GM19035 (cell line): ENCODE measurements around the gene CHCHD2.
"Not testable (repeated sequence)": the region's sequence is repeated elsewhere in the genome, so short reads cannot be mapped to it uniquely, and the experiment has no call there.

Experiments
- ATAC-seq: cut with Tn5 transposase; IDR thresholded peaks from one replicate; pipeline ENCODE4 v1.9.1; 2021; ENCODE audit not compliant: unreplicated experiment

The CHCHD2 gene

DNA sequence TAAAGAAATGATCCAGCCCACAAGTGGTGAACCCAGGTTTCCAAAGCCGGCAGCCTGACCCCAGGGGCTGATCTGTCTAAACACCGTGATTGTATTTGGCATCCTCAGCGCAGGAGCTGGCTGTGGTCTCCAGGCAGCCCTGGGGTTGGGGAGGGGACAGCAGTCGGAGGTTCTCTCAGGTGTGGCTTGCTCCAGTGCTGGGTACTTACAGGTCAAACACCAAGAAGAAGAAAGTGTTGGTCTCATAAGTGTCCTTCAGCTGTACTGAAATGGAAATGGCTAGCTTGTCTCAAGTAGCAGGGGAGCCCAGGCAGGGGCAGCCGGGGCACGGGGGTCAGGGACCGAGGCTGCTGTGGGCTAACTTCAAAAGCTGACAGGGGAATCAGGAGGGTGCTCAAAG lies 19.5 kb downstream of the CHCHD2 start:
- no peak for ATAC-seq

DNA sequence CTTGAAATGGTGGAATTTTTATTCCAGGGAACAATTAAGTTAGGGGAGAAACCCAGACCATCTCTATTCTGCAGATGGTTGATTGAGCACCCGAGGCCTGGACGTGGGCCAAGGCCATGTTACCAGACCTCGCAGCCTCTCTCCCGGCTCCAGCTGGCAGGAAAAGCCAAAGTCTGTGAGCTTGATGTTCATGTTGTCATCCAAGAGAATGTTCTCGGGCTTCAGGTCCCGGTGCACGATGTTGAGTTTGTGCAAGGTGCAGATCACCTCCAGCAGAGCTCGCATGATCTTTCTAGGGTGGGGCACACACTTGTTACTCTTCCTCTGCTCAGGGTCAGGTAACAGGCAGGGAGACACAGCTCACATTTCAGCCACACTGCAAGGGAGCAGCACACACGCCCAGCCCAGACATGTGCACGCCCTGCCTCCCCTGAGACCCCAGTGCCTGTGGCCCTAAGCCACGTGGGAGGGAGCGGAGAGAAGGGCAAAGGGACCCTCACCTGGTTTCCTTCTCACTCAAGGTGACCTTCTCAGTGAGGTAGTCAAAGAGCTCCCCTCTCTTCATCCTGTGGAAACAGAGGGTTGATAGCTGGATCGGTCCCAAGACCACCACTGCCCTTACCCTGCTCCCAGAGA lies 23.0 kb downstream of the CHCHD2 start:
- ATAC-seq: no peak

DNA sequence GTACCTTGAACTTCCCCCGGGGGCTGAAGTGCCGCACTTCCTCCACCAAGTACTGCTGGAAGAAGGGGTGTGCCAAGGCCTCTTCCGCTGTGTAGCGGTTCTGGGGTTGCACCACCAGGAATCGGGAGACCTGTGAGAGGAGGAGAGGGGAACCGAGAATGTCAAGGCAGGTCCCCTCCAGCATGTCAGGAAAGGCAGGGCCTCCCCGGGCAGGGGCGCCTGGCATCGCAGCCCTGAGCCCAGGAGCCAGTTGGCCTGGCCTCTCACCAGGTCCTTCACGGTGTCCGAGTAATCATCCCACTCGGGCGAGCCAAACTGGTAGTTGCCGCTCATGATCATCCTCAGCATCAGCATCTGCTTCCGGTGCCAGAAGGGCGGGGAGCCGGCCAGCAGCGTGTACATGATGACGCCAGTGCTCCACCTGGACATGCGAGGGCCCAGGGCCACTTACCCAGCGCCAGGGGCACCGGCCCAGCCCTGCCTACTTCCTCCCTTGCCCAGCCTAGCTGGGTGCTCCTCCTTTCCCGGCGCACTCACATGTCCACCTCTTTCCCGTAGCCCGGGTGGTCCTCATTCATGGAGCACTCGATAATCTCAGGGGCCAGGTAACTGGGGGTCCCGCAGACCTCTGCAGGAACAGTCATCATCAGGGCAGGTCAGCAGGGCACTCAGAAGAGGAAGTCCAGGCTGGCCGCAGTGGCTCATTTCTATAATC lies 24.5 kb downstream of the CHCHD2 start:
- ATAC-seq: no peak

DNA sequence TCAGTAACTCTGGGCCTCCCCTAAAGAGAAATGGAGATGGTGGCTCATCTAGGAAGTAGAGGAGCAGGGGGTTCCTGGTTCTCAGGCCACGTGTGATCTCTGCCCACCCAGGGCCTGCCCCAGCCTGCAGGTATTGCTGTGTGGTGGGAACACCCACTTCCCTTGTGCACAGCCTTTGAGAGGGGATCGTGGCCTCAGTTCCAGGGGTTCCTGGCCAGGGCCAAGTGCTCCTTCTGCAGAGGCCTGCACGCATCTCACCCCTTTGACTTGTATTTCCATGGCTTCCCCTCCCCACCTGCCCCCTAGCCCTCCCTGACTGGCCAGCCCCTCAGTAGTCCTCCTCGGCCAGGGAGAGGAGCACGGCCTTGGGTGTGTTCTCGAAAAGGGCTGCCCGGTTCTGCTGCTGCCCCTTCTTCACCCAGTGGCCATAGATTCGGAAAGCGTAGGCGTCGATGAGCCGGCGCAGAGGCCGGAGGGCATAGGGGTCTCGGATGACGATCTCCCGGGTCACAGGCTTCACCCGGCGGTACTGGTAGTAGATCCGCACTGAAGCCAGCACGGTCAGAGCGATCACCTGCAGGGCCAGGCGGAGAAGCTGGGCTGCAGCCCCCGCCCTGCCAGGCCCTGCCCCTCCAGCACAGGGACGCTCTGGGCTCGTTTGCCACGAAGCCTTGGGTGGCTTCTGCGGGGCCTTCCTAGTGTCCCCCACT lies 25.4 kb downstream of the CHCHD2 start:
- ATAC-seq: not testable (repeated sequence)

DNA sequence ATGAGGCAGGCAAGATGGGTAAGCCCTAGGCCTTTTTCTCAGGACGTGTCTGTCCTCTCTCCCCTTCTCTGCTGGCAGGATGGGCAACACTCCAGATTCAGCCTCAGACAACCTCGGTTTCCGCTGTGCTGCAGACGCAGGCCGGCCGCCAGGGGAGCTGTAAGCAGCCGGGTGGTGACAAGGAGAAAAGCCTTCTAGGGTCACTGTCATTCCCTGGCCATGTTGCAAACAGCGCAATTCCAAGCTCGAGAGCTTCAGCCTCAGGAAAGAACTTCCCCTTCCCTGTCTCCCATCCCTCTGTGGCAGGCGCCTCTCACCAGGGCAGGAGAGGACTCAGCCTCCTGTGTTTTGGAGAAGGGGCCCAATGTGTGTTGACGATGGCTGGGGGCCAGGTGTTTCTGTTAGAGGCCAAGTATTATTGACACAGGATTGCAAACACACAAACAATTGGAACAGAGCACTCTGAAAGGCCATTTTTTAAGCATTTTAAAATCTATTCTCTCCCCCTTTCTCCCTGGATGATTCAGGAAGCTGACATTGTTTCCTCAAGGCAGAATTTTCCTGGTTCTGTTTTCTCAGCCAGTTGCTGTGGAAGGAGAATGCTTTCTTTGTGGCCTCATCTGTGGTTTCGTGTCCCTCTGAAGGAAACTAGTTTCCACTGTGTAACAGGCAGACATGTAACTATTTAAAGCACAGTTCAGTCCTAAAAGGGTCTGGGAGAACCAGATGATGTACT lies 26.7 kb downstream of the CHCHD2 start:
- no peak for ATAC-seq

DNA sequence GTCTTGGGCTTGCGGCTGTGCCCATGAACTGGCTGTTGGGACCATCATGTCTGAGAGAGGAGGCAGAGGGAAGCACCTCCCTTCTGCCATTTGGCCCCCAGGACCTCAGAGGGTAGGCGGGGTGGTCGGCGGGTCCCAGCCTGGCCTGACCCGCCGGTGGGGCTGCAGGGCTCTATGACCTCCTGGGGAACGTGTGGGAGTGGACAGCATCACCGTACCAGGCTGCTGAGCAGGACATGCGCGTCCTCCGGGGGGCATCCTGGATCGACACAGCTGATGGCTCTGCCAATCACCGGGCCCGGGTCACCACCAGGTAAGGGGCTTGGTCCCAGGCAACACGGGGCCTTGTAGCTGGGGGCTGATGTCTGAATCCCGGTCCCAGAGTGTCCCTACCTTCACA lies 28.1 kb downstream of the CHCHD2 start:
- ATAC-seq: no peak

DNA sequence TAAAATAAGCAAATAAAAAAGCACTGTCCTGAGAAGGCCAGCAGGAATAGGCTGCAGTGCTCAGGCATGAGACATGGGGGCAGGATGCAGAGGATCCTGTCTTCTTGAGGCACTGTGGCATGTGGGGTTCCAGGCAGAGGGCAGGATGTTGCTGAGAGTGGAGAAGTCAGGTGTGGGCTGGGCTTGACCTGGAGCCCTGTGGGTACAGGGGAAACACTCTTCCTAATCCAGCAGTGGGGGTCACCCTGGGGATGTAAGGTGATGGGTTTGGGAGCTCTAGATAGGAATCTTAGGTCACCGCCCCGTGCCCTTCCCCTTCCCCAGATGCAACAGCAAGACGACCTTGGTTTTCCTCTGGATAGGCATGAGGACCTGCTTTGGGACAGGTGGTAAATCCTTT lies 28.6 kb downstream of the CHCHD2 start:
- no peak for ATAC-seq

DNA sequence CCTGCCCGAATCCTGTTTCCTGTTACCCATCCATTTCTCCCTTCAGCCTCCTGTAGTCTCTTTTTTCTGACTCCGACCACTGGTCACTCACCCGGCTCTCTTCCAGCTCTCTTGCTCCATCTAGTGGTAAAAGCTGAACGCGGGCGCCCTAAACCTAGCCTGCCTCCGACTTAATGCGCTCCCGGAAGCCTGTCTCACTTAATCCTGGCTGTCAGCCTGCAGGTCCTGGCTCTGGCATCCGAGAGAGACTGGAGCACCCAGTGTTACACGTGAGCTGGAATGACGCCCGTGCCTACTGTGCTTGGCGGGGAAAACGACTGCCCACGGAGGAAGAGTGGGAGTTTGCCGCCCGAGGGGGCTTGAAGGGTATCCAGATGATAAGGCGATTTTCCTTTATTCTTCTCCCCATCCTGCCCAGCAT lies 31.9 kb downstream of the CHCHD2 start:
- peak; percentile 86 for ATAC-seq

DNA sequence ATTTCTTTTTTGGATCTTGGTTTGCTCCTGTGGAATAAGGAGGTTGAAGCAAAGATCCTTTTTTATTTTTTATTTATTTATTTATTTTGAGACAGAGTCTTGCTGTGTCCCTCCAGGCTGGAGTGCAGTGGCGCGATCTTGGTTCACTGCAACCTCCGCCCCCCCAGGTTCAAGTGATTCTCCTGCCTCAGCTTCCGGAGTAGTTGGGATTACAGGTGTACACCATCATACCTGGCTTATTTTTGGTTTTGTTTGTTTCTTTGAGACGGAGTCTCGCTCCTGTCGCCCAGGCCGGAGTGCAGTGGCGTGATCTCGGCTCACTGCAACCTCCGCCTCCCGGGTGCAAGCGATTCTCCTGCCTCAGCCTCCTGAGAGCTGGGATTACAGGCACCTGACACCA lies 39.9 kb downstream of the CHCHD2 start:
- not testable (repeated sequence) for ATAC-seq

DNA sequence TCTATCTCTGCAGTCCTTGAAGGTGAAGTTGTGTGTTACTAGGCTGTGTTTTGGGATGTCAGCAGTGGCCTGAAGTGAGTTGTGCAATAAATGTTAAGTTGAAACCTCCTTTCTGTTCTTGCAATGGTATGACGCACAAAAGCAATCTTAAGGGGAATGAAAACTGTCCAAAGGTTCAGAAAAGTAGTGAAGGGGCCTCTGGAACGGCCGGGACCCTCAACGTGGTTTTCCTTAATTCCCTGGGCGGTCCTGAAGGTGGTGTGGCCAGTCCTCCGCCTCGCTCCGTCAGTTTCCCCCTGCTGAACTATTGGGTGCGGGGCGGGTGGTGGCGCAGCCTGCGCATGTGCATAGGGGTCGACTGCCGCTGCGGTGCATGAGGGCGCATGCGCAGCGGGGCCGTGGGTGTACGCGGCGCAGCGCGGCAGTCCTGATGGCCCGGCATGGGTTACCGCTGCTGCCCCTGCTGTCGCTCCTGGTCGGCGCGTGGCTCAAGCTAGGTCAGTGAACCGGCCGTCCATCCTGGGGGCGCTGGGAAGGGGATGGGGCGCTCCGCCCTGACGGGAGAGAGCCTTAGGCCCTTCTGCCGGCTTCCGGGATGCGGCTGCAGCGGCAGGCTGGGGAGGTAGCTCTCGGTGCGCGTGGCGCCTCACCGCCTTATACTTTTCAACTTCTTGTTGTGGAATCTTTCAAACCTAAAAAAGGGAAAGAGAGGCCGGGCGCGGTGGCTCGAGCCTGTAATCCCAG lies 42.2 kb downstream of the CHCHD2 start, which contains the start of gene SUMF2:
Gene SUMF2, plus strand, starts transcription at position 405 of the 744 bp plus-strand sequence. Its CDS starts 26 bp downstream, at position 431.
- peak; percentile 86 for ATAC-seq

DNA sequence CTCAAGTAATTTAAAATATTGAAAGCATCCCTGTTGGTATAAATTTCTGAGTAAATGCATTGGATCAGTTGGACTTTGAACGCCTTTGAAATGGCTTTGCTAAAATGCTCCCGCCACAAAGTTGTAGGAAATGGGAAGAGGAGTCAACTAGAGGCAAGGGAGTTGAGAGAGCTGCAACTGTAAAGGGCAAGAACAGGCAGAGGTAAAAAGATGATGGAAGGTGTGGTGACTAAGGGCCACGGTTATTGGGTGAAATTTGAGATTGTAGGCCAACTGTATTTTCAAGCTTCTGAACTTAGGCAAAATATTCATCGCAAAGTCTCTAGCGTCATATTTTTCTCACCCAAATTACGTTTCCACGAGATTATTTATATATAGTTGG lies 42.8 kb downstream of the CHCHD2 start:
- no peak for ATAC-seq

DNA sequence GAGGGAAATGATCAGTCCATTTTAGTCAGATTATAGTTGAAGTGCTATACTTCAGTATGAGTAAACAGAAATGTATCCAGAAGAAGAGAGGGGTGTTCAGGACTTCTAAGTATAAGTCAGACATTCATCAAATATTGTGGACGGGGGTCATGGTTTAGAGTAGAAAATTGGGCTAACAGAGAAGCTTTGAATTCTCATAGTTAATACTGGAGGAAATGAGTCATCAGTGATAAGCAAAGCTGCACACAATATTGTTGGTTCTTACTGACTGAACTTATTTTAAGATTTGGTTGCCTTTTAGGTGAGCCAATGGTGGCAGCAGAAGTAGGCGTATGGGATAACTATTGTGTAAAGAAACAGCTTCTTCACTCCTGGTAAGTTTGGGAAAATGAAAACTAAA lies 43.9 kb downstream of the CHCHD2 start:
- no peak for ATAC-seq

DNA sequence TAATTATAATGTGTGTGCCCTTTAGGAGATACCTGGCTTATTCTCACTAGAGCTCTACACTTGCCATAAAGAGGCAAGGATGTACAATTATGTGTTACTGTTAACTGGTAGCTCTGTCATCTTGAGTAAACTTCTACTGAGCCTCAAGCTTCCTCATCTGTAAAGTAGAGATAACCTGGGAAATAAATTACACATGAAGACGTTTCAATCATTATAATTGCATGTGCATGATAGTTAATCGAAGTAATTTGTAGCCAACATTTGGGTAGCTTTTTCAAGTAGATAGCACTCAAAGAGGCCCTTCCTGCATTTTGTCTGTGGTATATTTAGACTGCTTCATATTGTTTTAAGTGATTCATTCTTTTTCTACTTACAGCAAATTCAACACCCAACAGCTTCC lies 52.3 kb downstream of the CHCHD2 start:
- ATAC-seq: no peak

DNA sequence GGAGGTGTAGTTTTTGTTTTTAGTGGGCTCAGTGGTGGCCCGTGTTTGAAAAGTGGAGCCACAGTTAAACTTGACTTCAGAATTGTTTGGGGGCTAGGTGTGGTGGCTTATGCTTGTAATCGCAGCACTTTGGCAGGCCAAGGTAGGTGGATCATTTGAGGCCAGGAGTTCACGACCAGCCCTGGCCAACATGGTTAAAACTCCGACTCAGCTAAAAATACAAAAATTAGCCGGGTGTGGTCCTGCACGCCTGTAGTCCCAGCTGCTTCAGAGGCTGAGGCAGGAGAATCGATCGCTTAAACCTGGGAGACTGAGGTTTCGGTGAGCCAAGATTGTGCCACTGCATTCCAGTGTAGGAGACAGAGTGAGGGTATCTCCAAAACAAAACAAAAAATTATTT lies 52.9 kb downstream of the CHCHD2 start:
- no peak for ATAC-seq
